Hippocampal formation (tissue), 2 donors: Measurements from ENCODE around the gene GPR160.
"Not testable (repeated sequence)": the region's sequence is repeated elsewhere in the genome, so short reads cannot be mapped to it uniquely, and the experiment has no call there.

Experiments
- DNase-seq, 2 donors: peaks; one replicate each; lab custom pipeline; 2025; lab: John Stamatoyannopoulos, UW

Gene GPR160

DNA sequence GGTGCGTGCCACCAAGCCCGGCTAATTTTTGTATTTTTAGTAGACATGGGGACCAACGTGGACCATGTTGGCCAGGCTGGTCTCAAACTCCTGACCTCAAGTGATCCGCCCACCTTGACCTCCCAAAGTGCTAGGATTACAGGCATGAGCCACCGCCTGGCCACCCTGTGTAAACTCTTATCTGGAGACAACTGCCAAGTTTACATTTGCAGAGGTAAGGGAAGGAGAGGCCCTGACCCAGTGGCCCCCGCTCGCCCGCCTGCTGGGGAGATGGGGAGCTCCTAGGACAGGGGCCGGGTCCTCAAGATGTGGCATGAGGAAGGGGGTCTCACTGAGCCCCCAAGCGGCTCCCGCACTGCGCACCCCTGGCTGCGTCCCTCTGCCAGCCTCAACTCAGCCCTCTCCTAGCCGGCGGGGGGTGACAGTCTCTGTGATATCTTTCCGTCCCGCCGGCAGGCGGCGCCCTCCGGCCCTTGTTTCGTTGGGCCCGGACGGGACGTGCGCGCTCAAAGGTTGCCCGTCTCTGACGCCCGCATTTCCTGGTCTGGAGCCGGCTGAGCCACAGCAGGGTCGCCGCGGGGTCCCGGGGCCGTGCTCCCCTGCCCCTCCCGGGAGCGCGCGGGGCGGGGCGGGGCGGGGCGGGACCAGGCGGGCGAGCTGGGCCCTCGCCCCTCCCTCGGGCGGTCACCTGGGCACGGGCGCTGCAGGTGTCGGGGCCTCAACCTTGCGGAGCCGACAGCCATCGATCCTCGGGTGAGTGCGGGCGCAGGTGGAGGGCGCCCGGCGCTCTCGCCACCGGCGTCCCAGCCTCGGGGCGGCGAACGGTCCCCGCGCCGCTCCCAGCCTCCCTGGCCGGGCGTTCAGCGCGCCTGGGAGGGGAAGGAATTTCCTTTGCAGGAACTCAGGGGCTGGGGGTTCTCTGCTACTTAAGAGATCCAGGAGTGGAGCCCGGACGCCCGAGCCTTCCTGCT lies at the start of gene GPR160:
GPR160 (plus strand) TSS at position 533 of the 971 bp plus-strand sequence. CDS start 45,978 bp downstream, outside the sequence.
- no peak for DNase-seq

DNA sequence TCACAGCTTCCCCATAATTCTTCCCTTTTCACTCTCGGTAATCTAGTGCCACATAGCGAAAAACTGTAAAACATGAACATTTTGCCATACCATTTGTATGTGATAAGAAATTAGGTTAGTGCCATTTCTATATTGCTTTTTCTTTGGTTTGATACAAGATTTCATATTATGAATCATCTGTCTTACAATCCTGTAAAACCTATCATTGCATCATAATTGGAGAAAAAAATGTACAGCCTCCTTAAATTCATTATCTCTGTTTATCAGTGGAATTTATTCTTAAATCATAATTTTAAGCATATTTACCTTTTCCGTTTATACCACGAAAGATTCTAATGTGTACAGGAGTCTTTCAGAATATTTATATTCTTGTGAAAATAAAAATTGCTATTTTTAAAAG lies 47.4 kb upstream of the GPR160 start:
- DNase-seq: no peak

- no peak for DNase-seq
Observed at GRCh38 chr3:169992156-169992555, 45.6 kb upstream of the GPR160 start.

DNA sequence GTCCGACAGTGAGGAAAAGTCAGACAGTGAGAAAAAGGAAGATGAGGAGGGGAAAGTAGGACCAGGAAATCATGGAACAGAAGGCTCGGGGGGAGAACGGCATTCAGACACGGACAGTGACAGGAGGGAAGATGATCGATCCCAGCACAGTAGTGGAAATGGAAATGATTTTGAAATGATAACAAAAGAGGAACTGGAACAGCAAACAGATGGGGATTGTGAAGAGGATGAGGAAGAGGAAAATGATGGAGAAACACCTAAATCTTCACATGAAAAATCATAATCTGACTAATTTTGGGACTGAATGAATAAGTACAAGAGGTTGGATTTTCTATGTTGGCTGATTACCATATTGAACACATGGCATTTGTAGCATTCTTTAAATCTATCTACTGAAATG lies 45.0 kb upstream of the GPR160 start:
- no peak for DNase-seq

- DNase-seq: no peak
Observed at GRCh38 chr3:169993761-169994160, 44.0 kb upstream of the GPR160 start.

GRCh38 chr3:169996063-169996462 lies 41.7 kb upstream of the GPR160 start:
- DNase-seq: no peak

- DNase-seq: no peak
Observed at GRCh38 chr3:169998668-169999131, 39.1 kb upstream of the GPR160 start.

DNA sequence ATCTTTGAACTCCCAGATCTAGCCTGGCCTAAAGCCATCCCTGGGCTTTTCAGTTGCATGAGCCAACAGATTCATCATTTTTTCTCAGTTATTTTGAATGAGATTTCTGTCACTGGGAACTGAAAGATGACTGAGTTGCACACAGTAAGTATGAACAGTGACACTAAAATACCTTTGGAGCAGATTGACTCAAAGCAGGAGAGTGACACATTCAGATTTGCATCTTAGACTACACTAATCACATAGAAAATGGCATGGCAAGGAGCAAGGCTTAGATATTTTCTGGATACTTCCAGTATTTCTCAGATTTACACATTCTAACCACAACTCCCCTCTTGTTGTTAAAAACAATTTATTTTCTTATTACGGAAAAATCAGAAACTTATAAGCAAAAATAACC lies 38.4 kb upstream of the GPR160 start:
- no peak for DNase-seq

DNA sequence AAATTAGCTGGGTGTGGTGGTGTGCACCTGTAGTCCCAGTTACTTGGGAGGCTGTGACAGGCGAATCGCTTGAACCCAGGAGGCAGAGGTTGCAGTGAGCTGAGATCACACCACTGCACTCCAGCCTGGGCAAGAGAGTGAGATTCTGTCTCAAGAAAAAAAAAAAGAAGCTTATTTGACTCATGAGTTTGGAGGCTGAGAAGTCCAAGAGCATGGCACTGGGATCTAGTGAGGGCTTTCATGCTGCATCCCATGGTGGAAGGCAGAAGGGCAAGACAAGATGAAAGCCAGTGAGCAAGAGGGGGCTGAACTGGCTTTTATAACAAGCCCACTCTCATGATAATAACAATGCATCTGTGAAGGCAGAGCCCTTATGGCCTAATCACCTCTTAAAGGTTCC lies 37.7 kb upstream of the GPR160 start:
- no peak for DNase-seq

GRCh38 chr3:170002231-170002630 lies 35.6 kb upstream of the GPR160 start:
- no peak for DNase-seq

- DNase-seq: no peak
Observed at GRCh38 chr3:170002879-170003278, 34.9 kb upstream of the GPR160 start.

DNA sequence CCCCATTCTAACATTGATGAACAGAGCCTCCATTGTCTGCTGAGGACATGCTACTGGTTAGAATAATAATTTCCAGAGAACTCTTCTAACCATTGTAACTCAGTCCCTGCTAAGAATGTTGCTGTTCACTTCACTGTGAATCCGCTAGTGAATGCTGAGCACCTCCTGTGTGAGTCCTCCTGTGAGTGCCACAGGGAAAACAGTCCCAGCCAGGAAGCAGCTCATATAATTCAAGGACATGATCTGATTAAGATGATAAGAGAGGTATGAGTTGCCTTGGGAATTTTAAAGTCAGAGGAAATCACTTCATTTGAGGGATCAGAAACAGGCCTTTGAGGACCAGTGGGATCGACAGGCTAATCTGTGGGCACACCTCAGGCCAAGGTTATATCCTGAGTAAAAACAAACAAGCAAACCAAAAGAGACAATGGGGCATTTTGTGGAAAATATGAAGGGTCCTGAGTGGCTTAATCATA lies 33.9 kb upstream of the GPR160 start:
- DNase-seq: no peak

- DNase-seq: no peak
Observed at GRCh38 chr3:170007031-170007663, 30.6 kb upstream of the GPR160 start.

DNA sequence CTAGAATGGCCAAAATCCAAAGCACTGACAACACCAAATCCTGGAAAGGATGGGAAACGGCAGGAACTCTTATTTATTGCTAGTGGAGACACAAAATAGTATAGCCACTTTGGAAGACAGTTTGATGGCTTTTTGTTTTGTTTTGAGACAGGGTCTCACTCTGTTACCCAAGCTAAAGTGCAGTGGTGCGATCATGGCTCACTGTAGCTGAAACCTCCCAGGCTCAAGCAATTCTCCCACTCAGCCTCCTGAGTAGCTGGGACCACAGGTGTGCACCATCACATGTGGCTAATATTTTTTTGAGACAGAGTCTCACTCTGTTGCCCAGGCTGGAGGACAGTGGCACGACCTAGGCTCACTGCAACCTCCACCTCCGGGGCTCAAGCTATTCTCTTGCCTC lies 27.3 kb upstream of the GPR160 start:
- DNase-seq: no peak

GRCh38 chr3:170012683-170013400 lies 25.0 kb upstream of the GPR160 start:
- DNase-seq: no peak

GRCh38 chr3:170016057-170016456 lies 21.7 kb upstream of the GPR160 start:
- no peak for DNase-seq

- not testable (repeated sequence) for DNase-seq
Observed at GRCh38 chr3:170019306-170019705, 18.5 kb upstream of the GPR160 start.

DNA sequence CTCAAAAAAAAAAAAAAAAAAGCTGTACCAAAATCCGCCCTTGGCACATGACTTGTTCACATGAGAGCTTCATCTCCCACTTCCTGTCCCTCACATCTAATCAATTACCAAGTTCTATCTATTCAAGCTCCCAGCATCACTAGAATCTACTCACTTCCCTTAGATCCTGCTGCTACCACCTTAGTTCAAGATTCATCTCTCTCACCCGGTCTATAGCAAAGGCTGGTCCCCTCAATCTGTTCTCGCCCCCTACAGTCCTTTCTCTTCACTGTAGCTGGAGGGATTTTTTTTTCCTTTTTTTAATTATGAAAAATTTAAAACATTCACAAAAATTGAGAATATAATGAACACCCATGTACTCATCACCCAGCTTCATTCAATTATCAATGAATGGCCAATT lies 16.7 kb upstream of the GPR160 start:
- DNase-seq: no peak

- no peak for DNase-seq
Observed at GRCh38 chr3:170022336-170022735, 15.5 kb upstream of the GPR160 start.

- DNase-seq: no peak
Observed at GRCh38 chr3:170023165-170023564, 14.6 kb upstream of the GPR160 start.

- no peak for DNase-seq
Observed at GRCh38 chr3:170024581-170024980, 13.2 kb upstream of the GPR160 start.
